ENCODE results near the gene ZNF432. TPM values are rescaled to one million over a fixed set of nuclear protein-coding genes. Genes with fewer than 3 reads are reported as not detected.
"Not testable (repeated sequence)": the region's sequence is repeated elsewhere in the genome, so short reads cannot be mapped to it uniquely, and the experiment has no call there.

The ZNF432 gene
- total and polyA plus RNA-seq, 7 donors, result 3.1 to 6.6 (median 4.4) TPM

- H3K36me3 ChIP-seq (ENCODE audit: insufficient read depth in 1 of 2, low read depth in 1 of 2), result peaks cover 47 to 92% of the 10 kb centered on the region in 2 donors
- no peaks in the 10 kb centered on the region for H3K27me3 ChIP-seq (ENCODE audit: insufficient read depth in 3 of 3, low read length in 2 of 3)
- ATAC-seq (no peak), DNase-seq (no peak)
- 97% methylated on average over 4 of the region's 4 CpGs for WGBS, 3 donors
- TF ChIP-seq, protein P1, sequence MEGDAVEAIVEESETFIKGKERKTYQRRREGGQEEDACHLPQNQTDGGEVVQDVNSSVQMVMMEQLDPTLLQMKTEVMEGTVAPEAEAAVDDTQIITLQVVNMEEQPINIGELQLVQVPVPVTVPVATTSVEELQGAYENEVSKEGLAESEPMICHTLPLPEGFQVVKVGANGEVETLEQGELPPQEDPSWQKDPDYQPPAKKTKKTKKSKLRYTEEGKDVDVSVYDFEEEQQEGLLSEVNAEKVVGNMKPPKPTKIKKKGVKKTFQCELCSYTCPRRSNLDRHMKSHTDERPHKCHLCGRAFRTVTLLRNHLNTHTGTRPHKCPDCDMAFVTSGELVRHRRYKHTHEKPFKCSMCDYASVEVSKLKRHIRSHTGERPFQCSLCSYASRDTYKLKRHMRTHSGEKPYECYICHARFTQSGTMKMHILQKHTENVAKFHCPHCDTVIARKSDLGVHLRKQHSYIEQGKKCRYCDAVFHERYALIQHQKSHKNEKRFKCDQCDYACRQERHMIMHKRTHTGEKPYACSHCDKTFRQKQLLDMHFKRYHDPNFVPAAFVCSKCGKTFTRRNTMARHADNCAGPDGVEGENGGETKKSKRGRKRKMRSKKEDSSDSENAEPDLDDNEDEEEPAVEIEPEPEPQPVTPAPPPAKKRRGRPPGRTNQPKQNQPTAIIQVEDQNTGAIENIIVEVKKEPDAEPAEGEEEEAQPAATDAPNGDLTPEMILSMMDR (IDR thresholded peaks at IDR 0.05), result no peak
- H3K27ac ChIP-seq, result no peak overlapping the region
- H3K4me1 ChIP-seq, result no peaks in the 10 kb centered on the region
- H3K9me3 ChIP-seq, result peaks cover 81% of the 10 kb centered on the region
- intact Hi-C loops (cut with DNase I), result no loop called here
- H3K4me3 ChIP-seq, result no peak overlapping the region
Observed at GRCh38 chr19:52039169-52039568, 9.5 kb downstream of the ZNF432 start.

DNA sequence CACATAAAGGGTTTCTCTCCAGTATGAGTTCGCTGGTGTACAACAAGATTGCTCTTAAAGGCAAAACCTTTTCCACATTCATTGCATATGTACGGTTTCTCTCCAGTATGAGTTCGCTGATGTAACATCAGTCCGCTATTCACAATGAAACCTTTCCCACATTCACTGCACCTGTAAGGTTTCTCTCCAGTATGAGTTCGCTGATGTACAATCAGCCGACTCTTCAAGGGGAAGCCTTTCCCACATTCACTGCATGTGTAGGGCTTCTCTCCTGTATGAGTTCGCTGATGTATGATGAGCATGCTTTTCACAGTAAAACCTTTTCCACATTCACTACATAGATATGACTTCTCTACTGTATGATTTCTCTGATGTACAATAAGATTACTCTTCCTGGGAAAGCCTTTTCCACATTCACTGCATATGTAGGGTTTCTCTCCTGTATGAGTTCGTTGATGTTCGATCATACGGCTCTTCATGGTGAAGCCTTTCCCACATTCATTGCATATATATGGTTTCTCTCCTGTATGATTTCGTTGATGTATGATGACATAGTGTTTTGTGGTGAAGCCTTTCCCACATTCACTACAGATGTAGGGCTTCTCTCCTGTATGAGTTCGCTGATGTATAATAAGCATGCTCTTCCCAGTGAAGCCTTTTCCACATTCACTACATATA is 14.4 kb downstream of the ZNF432 start:
- Histone ChIP-seq H3K9me3 (peaks cover 95% of the 10 kb centered on the region), H3K27me3 (ENCODE audit: insufficient read depth in 3 of 3, low read length in 2 of 3) (no peaks in the 10 kb centered on the region), H3K27ac (no peak overlapping the region), H3K4me3 (no peak overlapping the region), H3K36me3 (ENCODE audit: insufficient read depth in 1 of 2, low read depth in 1 of 2) (peaks cover 49 to 63% of the 10 kb centered on the region in 2 donors), H3K4me1 (no peaks in the 10 kb centered on the region)
- 98 to 99% (median 98%) methylated on average over 12 of the region's 12 CpGs for WGBS, 3 donors
- DNase-seq (no peak), ATAC-seq (no peak)
- TF ChIP-seq, protein P1 (IDR thresholded peaks at IDR 0.05), result no peak
- intact Hi-C loops (cut with DNase I), result no loop called here

GRCh38 chr19:52028780-52029123 is 19.9 kb downstream of the ZNF432 start:
- 16 to 19% (median 18%) methylated on average over 5 of the region's 5 CpGs for WGBS, 3 donors
- Histone ChIP-seq H3K36me3 (ENCODE audit: insufficient read depth in 1 of 2, low read depth in 1 of 2) (peaks cover 17 to 39% of the 10 kb centered on the region in 2 donors), H3K27ac (peak overlapping the region; percentile 96), H3K4me1 (peaks cover 5% of the 10 kb centered on the region), H3K4me3 (peak overlapping the region; percentile 92), H3K27me3 (ENCODE audit: insufficient read depth in 3 of 3, low read length in 2 of 3) (no peaks in the 10 kb centered on the region), H3K9me3 (peaks cover 69% of the 10 kb centered on the region)
- DNase-seq, result no peak
- TF ChIP-seq, protein P1 (IDR thresholded peaks at IDR 0.05), result no peak
- peak in 3 of 4 donors; percentile 17 to 38 (median 24) for ATAC-seq
- intact Hi-C loops (cut with DNase I), result loop anchor here (2.0 to 5.0 kb wide), 3 partner anchors 20 to 41 kb away; partner anchors contain the start of genes ZNF432 (in 2 of the 2), ZNF350 (in 1 of the 2) and ZNF615 (in 1 of the 2)

DNA sequence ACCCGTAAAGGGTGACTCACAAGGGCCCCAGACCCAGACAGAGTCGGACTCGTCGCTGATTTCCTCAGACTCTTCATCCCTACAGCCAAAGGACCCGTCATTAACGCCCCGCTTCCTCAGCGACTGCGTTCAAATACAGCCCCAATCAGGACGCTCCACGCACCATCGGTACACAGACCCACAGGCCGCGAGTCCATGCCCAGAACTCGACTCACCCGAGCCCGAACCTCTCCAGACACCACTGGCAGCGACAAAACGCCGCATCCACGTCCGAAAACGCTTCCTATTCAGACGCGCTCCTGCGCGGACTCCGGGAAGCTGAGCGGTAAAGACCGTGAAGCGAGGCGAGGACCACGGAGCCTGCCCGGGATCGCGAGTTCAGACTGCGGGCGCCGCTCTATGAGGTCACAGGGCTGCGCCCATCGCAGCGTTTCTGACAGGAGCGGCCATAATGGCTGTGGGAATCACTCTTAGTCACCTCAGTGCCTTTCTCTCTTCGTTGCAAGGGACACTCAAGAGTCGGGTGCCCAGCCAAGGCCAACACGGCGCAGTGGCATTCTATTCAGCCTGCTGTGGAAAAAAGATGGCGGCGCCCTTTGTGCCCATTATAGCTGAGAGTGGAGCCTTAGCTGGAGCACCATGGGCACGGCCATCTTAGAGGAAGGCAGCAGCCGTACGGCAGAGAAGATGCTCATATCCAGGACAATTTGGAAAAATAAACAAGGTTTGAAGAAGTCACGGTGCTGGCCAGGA is 20.4 kb downstream of the ZNF432 start, which contains the start of gene ZNF614:
Gene ZNF614 (minus strand): TSS at position 353 of the 753 bp plus-strand sequence. CDS start 2,634 bp downstream, outside the sequence.
- 0% methylated on average over 53 of the region's 53 CpGs for WGBS, 3 donors
- ATAC-seq (peak; percentile 98), DNase-seq (peak; percentile 88 to 94)
- Histone ChIP-seq H3K9me3 (peaks cover 69% of the 10 kb centered on the region), H3K27me3 (ENCODE audit: insufficient read depth in 3 of 3, low read length in 2 of 3) (no peaks in the 10 kb centered on the region), H3K4me1 (peaks cover 5% of the 10 kb centered on the region), H3K4me3 (peak within 1 kb of the TSS; percentile 92), H3K36me3 (ENCODE audit: insufficient read depth in 1 of 2, low read depth in 1 of 2) (peaks cover 13 to 39% of the 10 kb centered on the region in 2 donors), H3K27ac (peak within 1 kb of the TSS; percentile 96)
- intact Hi-C loops (cut with DNase I), result loop anchor here (2.0 to 5.0 kb wide), 3 partner anchors 19 to 41 kb away; partner anchors contain the start of genes ZNF432 (in 2 of the 2), ZNF350 (in 1 of the 2) and ZNF615 (in 1 of the 2)
- TF ChIP-seq, protein P1 (IDR thresholded peaks at IDR 0.05), result no peak

DNA sequence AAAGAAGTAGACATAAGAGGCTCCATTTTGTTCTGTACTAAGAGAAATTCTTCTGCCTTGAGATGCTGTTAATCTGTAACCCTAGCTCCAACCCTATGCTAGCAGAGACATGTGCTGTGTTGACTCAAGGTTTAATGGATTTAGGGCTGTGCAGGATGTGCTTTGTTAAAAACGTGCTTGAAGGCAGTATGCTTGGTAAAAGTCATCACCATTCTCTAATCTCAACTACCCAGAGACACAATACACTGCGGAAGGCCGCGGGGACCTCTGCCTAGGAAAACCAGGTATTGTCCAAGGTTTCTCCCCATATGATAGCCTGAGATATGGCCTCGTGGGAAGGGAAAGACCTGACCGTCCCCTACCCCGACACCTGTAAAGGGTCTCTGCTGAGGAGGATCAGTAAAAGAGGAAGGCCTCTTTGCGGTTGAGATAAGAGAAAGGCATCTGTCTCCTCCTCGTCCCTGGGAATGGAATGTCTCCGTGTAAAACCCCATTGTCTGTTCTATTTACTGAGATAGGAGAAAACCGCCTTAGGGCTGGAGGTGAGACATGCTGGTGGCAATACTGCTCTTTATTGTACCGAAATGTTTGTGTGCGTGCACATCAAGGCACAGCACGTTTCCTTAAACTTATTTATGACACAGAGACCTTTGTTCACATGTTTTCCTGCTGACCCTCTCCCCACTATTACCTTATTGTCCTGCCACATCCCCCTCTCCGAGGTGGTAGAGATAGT is 22.2 kb downstream of the ZNF432 start:
- WGBS, 3 donors, result 86 to 93% (median 91%) methylated on average over 15 of the region's 15 CpGs
- H3K27ac ChIP-seq; H3K4me1 ChIP-seq; H3K4me3 ChIP-seq; DNase-seq; ATAC-seq; H3K27me3 ChIP-seq (ENCODE audit: insufficient read depth in 3 of 3, low read length in 2 of 3): not testable (repeated sequence)
- Histone ChIP-seq H3K9me3 (peaks cover 61% of the 10 kb centered on the region), H3K36me3 (ENCODE audit: insufficient read depth in 1 of 2, low read depth in 1 of 2) (peaks cover 16 to 54% of the 10 kb centered on the region in 2 donors)
- intact Hi-C loops (cut with DNase I), result loop anchor here in 1 of 2 donors (5.0 kb wide), 1 partner anchor 39 kb away; the partner anchor contains the start of gene ZNF350

DNA sequence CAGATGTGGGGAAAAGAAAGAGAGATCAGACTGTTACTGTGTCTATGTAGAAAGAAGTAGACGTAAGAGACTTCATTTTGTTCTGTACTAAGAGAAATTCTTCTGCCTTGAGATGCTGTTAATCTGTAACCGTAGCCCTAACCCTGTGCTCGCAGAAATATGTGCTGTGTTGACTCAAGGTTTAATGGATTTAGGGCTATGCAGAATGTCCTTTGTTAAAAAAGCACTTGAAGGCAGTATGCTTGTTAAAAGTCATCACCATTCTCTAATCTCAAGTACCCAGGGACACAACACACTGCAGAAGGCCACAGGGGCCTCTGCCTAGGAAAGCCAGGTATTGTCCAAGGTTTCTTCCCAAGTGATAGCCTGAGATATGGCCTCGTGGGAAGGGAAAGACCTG is 24.2 kb downstream of the ZNF432 start:
- DNase-seq; intact Hi-C loops (cut with DNase I); ATAC-seq; H3K4me1 ChIP-seq; H3K27ac ChIP-seq; H3K4me3 ChIP-seq; H3K27me3 ChIP-seq (ENCODE audit: insufficient read depth in 3 of 3, low read length in 2 of 3): not testable (repeated sequence)
- peaks cover 29 to 74% of the 10 kb centered on the region in 2 donors for H3K36me3 ChIP-seq (ENCODE audit: insufficient read depth in 1 of 2, low read depth in 1 of 2)
- H3K9me3 ChIP-seq, result peaks cover 59% of the 10 kb centered on the region
- 94 to 99% (median 98%) methylated on average over 4 of the region's 4 CpGs for WGBS, 3 donors
